IMR-90 (cell line): ENCODE results near the gene CLCC1. TPM values are rescaled to one million over a fixed set of nuclear protein-coding genes. Genes with fewer than 3 reads are reported as not detected.

Experiments
- ATAC-seq: fragments of 200-7000 bp; cut with Tn5 transposase; 2 replicates; pipeline ENCODE4 v1.9.1; 2020; ENCODE audit warnings: low read depth, mild to moderate bottlenecking, moderate library complexity
- BruUV-seq: library from RNA; stranded (reverse); fragments of 400-500 nt; replicated peaks from 2 replicates; lab custom pipeline; 2021; lab: Mats Ljungman, UMichigan
- CTCF ChIA-PET: fragments of 300-600 bp; formaldehyde crosslinking; extraction: SDS; loops from one replicate; lab custom pipeline; 2021; ENCODE audit warnings: antibody characterized with exemption; lab: Yijun Ruan, JAX
- POLR2A ChIA-PET: fragments of 300-600 bp; sonication (Branson Sonifier 250); formaldehyde crosslinking; loops from one replicate; lab custom pipeline; 2022; ENCODE audit warnings: antibody characterized with exemption; ENCODE audit not compliant: unreplicated experiment; lab: Charles Lee
- DNase-seq: peaks from one replicate; pipeline ENCODE4 v3.0.0; 2013
- H2AFZ ChIP-seq: replicated peaks from 2 replicates; pipeline ENCODE3; 2013; ENCODE audit warnings: low read length, mild to moderate bottlenecking; ENCODE audit not compliant: poor library complexity
- H2AK5ac ChIP-seq: 2 replicates; pipeline ENCODE4 v1.6.1; 2013; ENCODE audit warnings: low read depth, low read length, inconsistent platforms
- H2AK9ac ChIP-seq: replicated peaks from 2 replicates; pipeline ENCODE3; 2013; ENCODE audit warnings: mild to moderate bottlenecking, low read depth, low read length, moderate library complexity; ENCODE audit not compliant: poor library complexity
- H2BK120ac ChIP-seq: 2 replicates; pipeline ENCODE4 v1.6.1; 2013; ENCODE audit warnings: low read depth, low read length, inconsistent platforms
- H2BK15ac ChIP-seq: 3 replicates; pipeline ENCODE4 v1.6.1; 2013; ENCODE audit warnings: low read depth, low read length, inconsistent platforms
- H2BK20ac ChIP-seq: 2 replicates; pipeline ENCODE4 v1.6.1; 2013; ENCODE audit warnings: low read depth, mild to moderate bottlenecking, inconsistent platforms, low read length, moderate library complexity
- H2BK5ac ChIP-seq: 2 replicates; pipeline ENCODE4 v1.6.1; 2013; ENCODE audit warnings: mild to moderate bottlenecking, low read depth, low read length, inconsistent platforms; ENCODE audit not compliant: poor library complexity, severe bottlenecking
- H3K14ac ChIP-seq: replicated peaks from 2 replicates; pipeline ENCODE4 v1.6.1; 2013; ENCODE audit warnings: low read depth, low read length, inconsistent platforms
- H3K18ac ChIP-seq: 2 replicates; pipeline ENCODE4 v1.6.1; 2013; ENCODE audit warnings: low read depth, low read length, control low read depth
- H3K23ac ChIP-seq: 2 replicates; pipeline ENCODE4 v1.6.1; 2013; ENCODE audit warnings: low read depth, low read length, inconsistent platforms
- H3K27ac ChIP-seq: 2 replicates; pipeline ENCODE4 v1.5.1; 2013; ENCODE audit warnings: mild to moderate bottlenecking, control low read depth, low read length; ENCODE audit not compliant: insufficient read depth
- H3K27me3 ChIP-seq: 2 replicates; pipeline ENCODE4 v1.6.1; 2013; ENCODE audit warnings: low read length; ENCODE audit not compliant: control insufficient read depth, insufficient read depth
- H3K36me3 ChIP-seq: 2 replicates; pipeline ENCODE4 v1.6.1; 2013; ENCODE audit warnings: low read length, mixed read lengths; ENCODE audit not compliant: control insufficient read depth, insufficient read depth
- H3K4ac ChIP-seq: 2 replicates; pipeline ENCODE4 v1.6.1; 2013; ENCODE audit warnings: low read depth, low read length, inconsistent platforms
- H3K4me1 ChIP-seq: 2 replicates; pipeline ENCODE4 v1.6.1; 2013; ENCODE audit warnings: low read length, mixed read lengths; ENCODE audit not compliant: control insufficient read depth, insufficient read depth
- H3K4me2 ChIP-seq: 2 replicates; pipeline ENCODE4 v1.6.1; 2013; ENCODE audit warnings: low read depth, mild to moderate bottlenecking, control low read depth, low read length, moderate library complexity
- H3K4me3 ChIP-seq: 2 replicates; pipeline ENCODE4 v1.5.1; 2013; ENCODE audit warnings: low read depth, mild to moderate bottlenecking, control low read depth, low read length, moderate library complexity; ENCODE audit not compliant: insufficient read depth
- H3K56ac ChIP-seq: 2 replicates; pipeline ENCODE4 v1.6.1; 2013; ENCODE audit warnings: low read length, inconsistent platforms; ENCODE audit not compliant: insufficient read depth; ENCODE audit errors: extremely low read depth
- H3K79me1 ChIP-seq, 2 experiments: 2 replicates each; pipeline ENCODE4 v1.6.1; 2013; ENCODE audit warnings: low read length in 2 of 2, inconsistent platforms in 1 of 2, low read depth in 1 of 2
- H3K9ac ChIP-seq: 2 replicates; pipeline ENCODE4 v1.6.1; 2013; ENCODE audit warnings: low read depth, low read length, control low read depth
- H3K9me1 ChIP-seq: 2 replicates; pipeline ENCODE4 v1.6.1; 2013; ENCODE audit warnings: low read length, inconsistent platforms; ENCODE audit not compliant: insufficient read depth
- H3K9me3 ChIP-seq: 2 replicates; pipeline ENCODE4 v1.6.1; 2013; ENCODE audit warnings: low read length; ENCODE audit not compliant: control insufficient read depth, insufficient read depth
- H4K20me1 ChIP-seq: 2 replicates; pipeline ENCODE4 v1.6.1; 2013; ENCODE audit warnings: low read length, inconsistent platforms; ENCODE audit not compliant: insufficient read depth
- H4K5ac ChIP-seq: 2 replicates; pipeline ENCODE4 v1.6.1; 2013; ENCODE audit warnings: mild to moderate bottlenecking, low read depth, low read length, control low read depth
- H4K8ac ChIP-seq, 2 experiments: 2 replicates each; pipeline ENCODE4 v1.6.1; 2013; ENCODE audit warnings: low read depth in 2 of 2, low read length in 2 of 2, control low read depth in 1 of 2, inconsistent platforms in 1 of 2
- H4K91ac ChIP-seq: 2 replicates; pipeline ENCODE4 v1.6.1; 2013; ENCODE audit warnings: low read depth, low read length, inconsistent platforms; ENCODE audit not compliant: insufficient read depth
- CHD1 ChIP-seq: IDR thresholded peaks from 2 replicates; pipeline ENCODE4 v1.6.1; 2012; ENCODE audit warnings: low read depth, low read length, improper control_type of control experiment
- WGBS, 2 experiments: methylation state at CpG; one replicate each; pipeline versions ENCODE4 v1.1.5 to v1.1.7; 2013; ENCODE audit warnings: missing lambda C conversion rate in 2 of 2; ENCODE audit not compliant: insufficient read length in 1 of 2; ENCODE audit errors: extremely low coverage in 2 of 2; 5-methylcytosine and 5-hydroxymethylcytosine counted together
- dilution Hi-C: fragments of 300-500 bp; cut with HindIII; formaldehyde crosslinking; loops from one replicate; pipeline ENCODE4 v1.14.3; 2018; ENCODE audit warnings: low sequenced_read_pairs; ENCODE audit not compliant: unreplicated experiment
- in situ Hi-C: fragments of 300-500 bp; cut with MboI; formaldehyde crosslinking; loops from 3 replicates; pipeline ENCODE4 v1.14.3; 2019; ENCODE audit warnings: low sequenced_read_pairs, inconsistent platforms, mixed read lengths
- intact Hi-C: fragments of 100-400 bp; cut with micrococcal nuclease; formaldehyde crosslinking; loops from 2 replicates; pipeline ENCODE4 v1.10.0; 2022
- polyA plus RNA-seq, 3 experiments: library from polyadenylated mRNA; depleted of rRNA; stranded (reverse); fragments of >200 nt; gene quantifications; 2 replicates each; pipeline ENCODE4 v1.2.3, GENCODE V29; 2012; ENCODE audit warnings: low replicate concordance in 1 of 3
- total RNA-seq: library from RNA; depleted of rRNA; stranded (reverse); fragments of >200 nt; gene quantifications from 2 replicates; pipeline ENCODE4 v1.2.3, GENCODE V29; 2012
- TF ChIP-seq, protein P1 (sequence below): conservative IDR thresholded peaks from 2 replicates; pipeline ENCODE4 v1.5.1; 2012; ENCODE audit warnings: mild to moderate bottlenecking, low read depth, low read length, improper control_type of control experiment

CLCC1 gene
- total and polyA plus RNA-seq, 2 of the 4 experiments (the other 2 are of a cell fraction) = 19.3 to 29.6 TPM

DNA sequence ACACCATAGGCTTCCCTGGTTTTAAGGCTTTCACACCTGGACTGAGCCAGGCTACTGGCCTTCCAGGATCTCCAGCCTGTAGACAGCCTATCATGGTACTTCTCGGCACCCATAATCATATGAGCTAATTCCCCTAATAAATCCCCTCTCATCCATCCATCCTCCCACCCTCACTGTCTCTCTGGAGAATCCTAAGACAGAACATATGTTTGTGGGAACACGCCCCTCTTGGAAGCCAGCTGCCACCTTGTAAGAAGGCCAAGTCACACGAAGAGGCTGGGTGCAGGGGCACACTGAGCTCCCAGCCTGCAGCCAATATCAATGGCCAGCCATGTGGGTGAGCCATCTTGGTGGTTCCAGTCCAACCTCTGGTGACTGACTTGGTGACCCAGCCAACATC, 7.4 kb downstream of the CLCC1 start:
- intact Hi-C loops (no loop called here), in situ Hi-C loops (no loop called here), dilution Hi-C loops (no loop called here)
- peaks cover 7% of the 10 kb centered on the region; the same call in 1 of the 2 replicates for H3K9me1 ChIP-seq
- no peak overlapping the region for H3K4me3 ChIP-seq
- BruUV-seq = no TSS peak
- no peak overlapping the region for H2AK5ac ChIP-seq
- H4K91ac ChIP-seq = no peak overlapping the region
- DNase-seq (no peak), ATAC-seq (no peak)
- no peak overlapping the region for H4K8ac ChIP-seq
- no peak overlapping the region for H2BK20ac ChIP-seq
- TF ChIP-seq, protein P1, sequence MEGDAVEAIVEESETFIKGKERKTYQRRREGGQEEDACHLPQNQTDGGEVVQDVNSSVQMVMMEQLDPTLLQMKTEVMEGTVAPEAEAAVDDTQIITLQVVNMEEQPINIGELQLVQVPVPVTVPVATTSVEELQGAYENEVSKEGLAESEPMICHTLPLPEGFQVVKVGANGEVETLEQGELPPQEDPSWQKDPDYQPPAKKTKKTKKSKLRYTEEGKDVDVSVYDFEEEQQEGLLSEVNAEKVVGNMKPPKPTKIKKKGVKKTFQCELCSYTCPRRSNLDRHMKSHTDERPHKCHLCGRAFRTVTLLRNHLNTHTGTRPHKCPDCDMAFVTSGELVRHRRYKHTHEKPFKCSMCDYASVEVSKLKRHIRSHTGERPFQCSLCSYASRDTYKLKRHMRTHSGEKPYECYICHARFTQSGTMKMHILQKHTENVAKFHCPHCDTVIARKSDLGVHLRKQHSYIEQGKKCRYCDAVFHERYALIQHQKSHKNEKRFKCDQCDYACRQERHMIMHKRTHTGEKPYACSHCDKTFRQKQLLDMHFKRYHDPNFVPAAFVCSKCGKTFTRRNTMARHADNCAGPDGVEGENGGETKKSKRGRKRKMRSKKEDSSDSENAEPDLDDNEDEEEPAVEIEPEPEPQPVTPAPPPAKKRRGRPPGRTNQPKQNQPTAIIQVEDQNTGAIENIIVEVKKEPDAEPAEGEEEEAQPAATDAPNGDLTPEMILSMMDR = no peak
- TF ChIP-seq CHD1 = no peak
- H2AK9ac ChIP-seq = no peak overlapping the region
- no peak overlapping the region for H2BK15ac ChIP-seq
- H3K9ac ChIP-seq = no peak overlapping the region
- H3K23ac ChIP-seq = no peak overlapping the region
- no peak overlapping the region for H2AFZ ChIP-seq
- H3K4me1 ChIP-seq = no peaks in the 10 kb centered on the region
- peaks cover 19 to 62% of the 10 kb centered on the region in 2 experiments for H3K79me1 ChIP-seq
- no peak overlapping the region for H2BK120ac ChIP-seq
- peaks cover 7% of the 10 kb centered on the region for H3K36me3 ChIP-seq
- no peak overlapping the region for H4K5ac ChIP-seq
- no peak overlapping the region for H3K18ac ChIP-seq
- H2BK5ac ChIP-seq = no peak overlapping the region
- no peaks in the 10 kb centered on the region for H3K9me3 ChIP-seq
- H3K27me3 ChIP-seq = no peaks in the 10 kb centered on the region
- H4K20me1 ChIP-seq = peaks cover 14% of the 10 kb centered on the region; the same call in 1 of the 2 replicates
- H3K56ac ChIP-seq = no peak overlapping the region
- no peak overlapping the region for H3K27ac ChIP-seq
- H3K14ac ChIP-seq = no peak overlapping the region
- no peak overlapping the region for H3K4me2 ChIP-seq
- H3K4ac ChIP-seq = no peak overlapping the region
- CTCF ChIA-PET = no interaction called here
- no CpG with 5 or more reads among the region's 3 CpGs for WGBS, 2 experiments
- POLR2A ChIA-PET = no interaction called here
